ENCODE data around the gene APP.

Gene APP

DNA sequence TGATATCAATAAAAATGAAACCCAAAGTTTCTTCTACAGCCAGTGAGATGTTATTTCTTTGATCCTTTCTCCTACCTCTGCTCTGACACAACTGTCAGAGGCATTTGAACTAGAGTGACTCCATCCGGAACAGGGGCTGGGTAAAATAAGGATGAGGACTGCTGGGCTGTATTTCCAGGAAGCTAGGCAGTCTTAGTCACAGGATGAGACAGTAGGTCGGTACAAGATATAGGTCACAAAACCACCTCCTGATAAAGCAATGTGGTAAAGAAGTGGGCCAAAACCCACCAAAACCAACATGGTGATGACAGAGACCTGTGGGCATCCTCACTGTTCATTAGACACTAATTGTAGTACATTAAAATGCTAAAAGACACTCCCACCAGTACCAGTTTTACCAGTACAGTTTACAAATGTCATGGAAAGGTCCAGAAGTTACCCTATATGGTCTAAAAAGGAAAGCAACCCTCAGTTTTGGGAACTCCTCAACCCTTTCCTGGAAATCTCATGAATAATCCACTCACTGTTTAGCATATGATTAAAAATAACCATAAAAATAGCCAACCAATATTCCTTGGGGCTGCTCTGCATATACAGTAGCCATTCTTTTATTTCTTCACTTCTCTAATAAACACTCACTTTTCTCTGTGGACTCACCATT is 339.1 kb downstream of the APP start:
- Histone ChIP-seq H3K9ac (ENCODE audit: low read depth, low read length, poor library complexity, severe bottlenecking) (no peak overlapping the region), H3K4me2 (ENCODE audit: low read depth, low read length, poor library complexity, severe bottlenecking) (no peak overlapping the region), H3K4me3 (ENCODE audit: low read length, poor library complexity, severe bottlenecking) (no peak overlapping the region)

More for the DNA sequence above, 339.1 kb downstream of the APP start:
- TF ChIP-seq, protein P1, sequence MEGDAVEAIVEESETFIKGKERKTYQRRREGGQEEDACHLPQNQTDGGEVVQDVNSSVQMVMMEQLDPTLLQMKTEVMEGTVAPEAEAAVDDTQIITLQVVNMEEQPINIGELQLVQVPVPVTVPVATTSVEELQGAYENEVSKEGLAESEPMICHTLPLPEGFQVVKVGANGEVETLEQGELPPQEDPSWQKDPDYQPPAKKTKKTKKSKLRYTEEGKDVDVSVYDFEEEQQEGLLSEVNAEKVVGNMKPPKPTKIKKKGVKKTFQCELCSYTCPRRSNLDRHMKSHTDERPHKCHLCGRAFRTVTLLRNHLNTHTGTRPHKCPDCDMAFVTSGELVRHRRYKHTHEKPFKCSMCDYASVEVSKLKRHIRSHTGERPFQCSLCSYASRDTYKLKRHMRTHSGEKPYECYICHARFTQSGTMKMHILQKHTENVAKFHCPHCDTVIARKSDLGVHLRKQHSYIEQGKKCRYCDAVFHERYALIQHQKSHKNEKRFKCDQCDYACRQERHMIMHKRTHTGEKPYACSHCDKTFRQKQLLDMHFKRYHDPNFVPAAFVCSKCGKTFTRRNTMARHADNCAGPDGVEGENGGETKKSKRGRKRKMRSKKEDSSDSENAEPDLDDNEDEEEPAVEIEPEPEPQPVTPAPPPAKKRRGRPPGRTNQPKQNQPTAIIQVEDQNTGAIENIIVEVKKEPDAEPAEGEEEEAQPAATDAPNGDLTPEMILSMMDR (conservative IDR thresholded peaks at IDR 0.05; ENCODE audit: low read length): no peak
- TF ChIP-seq EZH2phosphoT487 (IDR thresholded peaks at IDR 0.05; ENCODE audit: borderline replicate concordance): no peak
- Histone ChIP-seq H3K27me3 (ENCODE audit: insufficient read depth, low read length, poor library complexity, severe bottlenecking) (no peaks in the 10 kb centered on the region), H3F3A (ENCODE audit: low read depth) (no peaks in the 10 kb centered on the region), H3K4me1 (ENCODE audit: insufficient read depth, low read length, poor library complexity, severe bottlenecking) (no peaks in the 10 kb centered on the region), H3K9me3 (ENCODE audit: insufficient read depth, low read depth, low read length) (0 out of 2 replicates have a peak, but pooled peaks cover 3% of the 10 kb centered on the region), H4K20me1 (ENCODE audit: insufficient read depth, low read length, poor library complexity, severe bottlenecking) (no peaks in the 10 kb centered on the region), H3K79me2 (ENCODE audit: insufficient read depth, low read length) (no peaks in the 10 kb centered on the region), H3K36me3 (ENCODE audit: insufficient read depth, low read length) (no peaks in the 10 kb centered on the region), H3K9me2 (replicated peaks; ENCODE audit: low read depth, low read length) (no peaks in the 10 kb centered on the region), H2AFZ (ENCODE audit: low read length) (no peak overlapping the region)

Data from Loucy (cell line).